GM19328 (cell line): Measurements from ENCODE around the gene TTLL9.
A peak's percentile ranks its signal among the peaks of the same experiment; 100 is the strongest.

ENCODE experiments used
- ATAC-seq: cut with Tn5 transposase; IDR thresholded peaks from one replicate; pipeline ENCODE4 v1.9.1; 2021; ENCODE audit warnings: mild to moderate bottlenecking, moderate library complexity; ENCODE audit not compliant: unreplicated experiment

TTLL9 gene

GRCh38 chr20:31877684-31878083, 7.2 kb downstream of the TTLL9 start:
- no peak for ATAC-seq

- peak; percentile 86 for ATAC-seq
Measured at GRCh38 chr20:31879143-31879987, 8.9 kb downstream of the TTLL9 start.

GRCh38 chr20:31881945-31882344, 11.5 kb downstream of the TTLL9 start:
- ATAC-seq, result no peak

GRCh38 chr20:31883829-31884228, 13.4 kb downstream of the TTLL9 start:
- no peak for ATAC-seq

GRCh38 chr20:31890646-31891045, 20.2 kb downstream of the TTLL9 start:
- no peak for ATAC-seq

GRCh38 chr20:31894980-31895675, 24.7 kb downstream of the TTLL9 start:
- peak; percentile 95 for ATAC-seq

GRCh38 chr20:31896049-31896448, 25.6 kb downstream of the TTLL9 start:
- ATAC-seq, result no peak

GRCh38 chr20:31897541-31897940, 27.1 kb downstream of the TTLL9 start:
- no peak for ATAC-seq

- ATAC-seq, result no peak
Measured at GRCh38 chr20:31901615-31902014, 31.2 kb downstream of the TTLL9 start.

- ATAC-seq, result no peak
Measured at GRCh38 chr20:31903627-31904386, 33.4 kb downstream of the TTLL9 start.

GRCh38 chr20:31906001-31906400, 35.6 kb downstream of the TTLL9 start:
- ATAC-seq, result no peak

GRCh38 chr20:31907046-31907445, 36.6 kb downstream of the TTLL9 start:
- ATAC-seq, result no peak

GRCh38 chr20:31908016-31908415, 37.6 kb downstream of the TTLL9 start:
- no peak for ATAC-seq

- no peak for ATAC-seq
Measured at GRCh38 chr20:31908424-31908823, 38.0 kb downstream of the TTLL9 start.

GRCh38 chr20:31909253-31910070, 39.0 kb downstream of the TTLL9 start:
- ATAC-seq, result no peak

GRCh38 chr20:31910071-31910803, 39.8 kb downstream of the TTLL9 start:
- no peak for ATAC-seq

- ATAC-seq, result no peak
Measured at GRCh38 chr20:31913431-31914157, 43.2 kb downstream of the TTLL9 start.

- ATAC-seq, result no peak
Measured at GRCh38 chr20:31914170-31914569, 43.7 kb downstream of the TTLL9 start.
